Measurements from ENCODE around the gene C5orf52. TPM values are rescaled to one million over a fixed set of nuclear protein-coding genes. Genes with fewer than 3 reads are reported as not detected.
A peak's percentile ranks its signal among the peaks of the same experiment; 100 is the strongest.

C5orf52 gene
- polyA plus RNA-seq, 2 of the 4 experiments (the other 2 are of a cell fraction), result not detected

GRCh38 chr5:157710431-157710830, 39.1 kb downstream of the C5orf52 start:
- ChIA-PET POLR2A (interaction anchor here (0.8 kb wide), 1 partner anchor 21 kb away, joined by 3 read pairs; no protein-coding TSS in a partner anchor), CTCF (no interaction called here)
- FAIRE-seq (peak; percentile 18), DNase-seq (ENCODE audit: low read depth in 1 of 2, low spot score in 1 of 2) (no peak), ATAC-seq (no peak)
- Histone ChIP-seq H3K4me2 (0 out of 3 replicates have a peak overlapping the region, but pooled peaks have one; percentile 10), H3K4me1 (peaks cover 5% of the 10 kb centered on the region; the same call in 2 of the 3 replicates), H3K27ac (no peak overlapping the region), H3K9me3 (no peaks in the 10 kb centered on the region), H3K4me3 (no peak overlapping the region)
- no peak for TF ChIP-seq RFX5 (IDR thresholded peaks at IDR 0.05)
- TF ChIP-seq ZNF302 (CRISPR knock-in tag; IDR thresholded peaks at IDR 0.05), result no peak
- TF ChIP-seq CTCF (IDR thresholded peaks at IDR 0.05), result no peak
- TF ChIP-seq JUNB (IDR thresholded peaks at IDR 0.05), result no peak
- no peak for TF ChIP-seq TP53 (CRISPR knock-in tag; IDR thresholded peaks at IDR 0.05)
- TF ChIP-seq MAFK (IDR thresholded peaks at IDR 0.05; ENCODE audit: partially characterized antibody), result no peak
- no peak for TF ChIP-seq USF2 (IDR thresholded peaks at IDR 0.05)
- TF ChIP-seq NFE2L2 (conservative IDR thresholded peaks at IDR 0.05; ENCODE audit: low read length), result no peak
- TF ChIP-seq FOXS1 (CRISPR knock-in tag; IDR thresholded peaks at IDR 0.05), result no peak
- TF ChIP-seq MAZ (IDR thresholded peaks at IDR 0.05; ENCODE audit: borderline replicate concordance, low read depth, low read length), result no peak
- TF ChIP-seq PBX3 (IDR thresholded peaks at IDR 0.05), result no peak
- no peak for TF ChIP-seq HEYL (CRISPR knock-in tag; IDR thresholded peaks at IDR 0.05)
- TF ChIP-seq EP300 (IDR thresholded peaks at IDR 0.05), result no peak
- TF ChIP-seq RARB (CRISPR knock-in tag; IDR thresholded peaks at IDR 0.05), result no peak
- TF ChIP-seq FOSB (CRISPR knock-in tag; IDR thresholded peaks at IDR 0.05), result no peak
- WGBS (ENCODE audit: missing lambda C conversion rate), result 55% methylated on average over 3 of the region's 3 CpGs

GRCh38 chr5:157710882-157711281, 39.5 kb downstream of the C5orf52 start:
- no peaks in the 10 kb centered on the region for H3K9me3 ChIP-seq
- 31% methylated on average over 2 of the region's 2 CpGs for WGBS (ENCODE audit: missing lambda C conversion rate)
- 0 out of 3 replicates have a peak overlapping the region, but pooled peaks have one; percentile 13 for H3K4me2 ChIP-seq
- H3K4me3 ChIP-seq, result no peak overlapping the region
- peak; percentile 36 to 56; a peak in 4 of 6 replicates for ATAC-seq
- no peak for DNase-seq (ENCODE audit: low read depth in 1 of 2, low spot score in 1 of 2)
- peak; percentile 61 for FAIRE-seq
- TF ChIP-seq FOSL2 (IDR thresholded peaks at IDR 0.05) (no peak), FOSL2 (CRISPR knock-in tag; IDR thresholded peaks at IDR 0.05) (0 out of 2 replicates have a peak, but pooled peaks have one; percentile 22), POLR2AphosphoS2 (conservative IDR thresholded peaks at IDR 0.05; ENCODE audit: low read length) (no peak), JUNB (IDR thresholded peaks at IDR 0.05) (0 out of 2 replicates have a peak, but pooled peaks have one; percentile 11), GATA3 (IDR thresholded peaks at IDR 0.05; ENCODE audit: borderline replicate concordance) (no peak)
- peaks cover 5% of the 10 kb centered on the region; the same call in 2 of the 3 replicates for H3K4me1 ChIP-seq
- ChIA-PET CTCF (interaction anchor here (1.0 kb wide), 1 partner anchor 96 kb away, joined by 3 read pairs; no protein-coding TSS in a partner anchor), POLR2A (interaction anchor here (0.8 kb wide), 1 partner anchor 21 kb away, joined by 3 read pairs; no protein-coding TSS in a partner anchor)
- H3K27ac ChIP-seq, result no peak overlapping the region

GRCh38 chr5:157713830-157714595, 42.7 kb downstream of the C5orf52 start:
- no peak for DNase-seq (ENCODE audit: low read depth in 1 of 2, low spot score in 1 of 2)
- TF ChIP-seq FOSB (CRISPR knock-in tag; IDR thresholded peaks at IDR 0.05), result no peak
- TF ChIP-seq RCOR1 (IDR thresholded peaks at IDR 0.05; ENCODE audit: low read depth, low read length), result no peak
- TF ChIP-seq NFE2L2 (conservative IDR thresholded peaks at IDR 0.05; ENCODE audit: low read length), result no peak
- no peak for TF ChIP-seq HOXB5 (CRISPR knock-in tag; IDR thresholded peaks at IDR 0.05)
- no peak for TF ChIP-seq BHLHE40 (IDR thresholded peaks at IDR 0.05; ENCODE audit: low read depth, low read length)
- no peak for TF ChIP-seq EHF (CRISPR knock-in tag; IDR thresholded peaks at IDR 0.05)
- TF ChIP-seq ATOH8 (CRISPR knock-in tag; IDR thresholded peaks at IDR 0.05; ENCODE audit: low read depth), result no peak
- no peak for TF ChIP-seq CHD2 (IDR thresholded peaks at IDR 0.05; ENCODE audit: low read length, partially characterized antibody)
- no peak for TF ChIP-seq USF2 (IDR thresholded peaks at IDR 0.05)
- ChIA-PET CTCF (no interaction called here), POLR2A (no interaction called here)
- H3K27ac ChIP-seq, result no peak overlapping the region
- no peaks in the 10 kb centered on the region for H3K9me3 ChIP-seq
- no peak for FAIRE-seq
- peaks cover 5% of the 10 kb centered on the region; the same call in 2 of the 3 replicates for H3K4me1 ChIP-seq
- no peak overlapping the region for H3K4me3 ChIP-seq
- no peak for ATAC-seq
- WGBS (ENCODE audit: missing lambda C conversion rate), result 82% methylated on average over 4 of the region's 4 CpGs
- no peak overlapping the region for H3K4me2 ChIP-seq

All from A549 (cell line).